Measurements from ENCODE around the gene GFOD2.
A peak's percentile ranks its signal among the peaks of the same experiment; 100 is the strongest.
"Not testable (repeated sequence)": the region's sequence is repeated elsewhere in the genome, so short reads cannot be mapped to it uniquely, and the experiment has no call there.

Gene GFOD2, protein sequence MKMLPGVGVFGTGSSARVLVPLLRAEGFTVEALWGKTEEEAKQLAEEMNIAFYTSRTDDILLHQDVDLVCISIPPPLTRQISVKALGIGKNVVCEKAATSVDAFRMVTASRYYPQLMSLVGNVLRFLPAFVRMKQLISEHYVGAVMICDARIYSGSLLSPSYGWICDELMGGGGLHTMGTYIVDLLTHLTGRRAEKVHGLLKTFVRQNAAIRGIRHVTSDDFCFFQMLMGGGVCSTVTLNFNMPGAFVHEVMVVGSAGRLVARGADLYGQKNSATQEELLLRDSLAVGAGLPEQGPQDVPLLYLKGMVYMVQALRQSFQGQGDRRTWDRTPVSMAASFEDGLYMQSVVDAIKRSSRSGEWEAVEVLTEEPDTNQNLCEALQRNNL

GRCh38 chr16:67719048-67719777 is at the start of gene GFOD2:
Gene GFOD2 (minus strand): TSS chr16:67719316. CDS start chr16:67685715, 33,601 bp downstream.
- DNase-seq (ENCODE audit: low spot score): peak; percentile 97

GRCh38 chr16:67767953-67768352 is 48.8 kb upstream of the GFOD2 start:
- DNase-seq (ENCODE audit: low spot score): no peak

DNA sequence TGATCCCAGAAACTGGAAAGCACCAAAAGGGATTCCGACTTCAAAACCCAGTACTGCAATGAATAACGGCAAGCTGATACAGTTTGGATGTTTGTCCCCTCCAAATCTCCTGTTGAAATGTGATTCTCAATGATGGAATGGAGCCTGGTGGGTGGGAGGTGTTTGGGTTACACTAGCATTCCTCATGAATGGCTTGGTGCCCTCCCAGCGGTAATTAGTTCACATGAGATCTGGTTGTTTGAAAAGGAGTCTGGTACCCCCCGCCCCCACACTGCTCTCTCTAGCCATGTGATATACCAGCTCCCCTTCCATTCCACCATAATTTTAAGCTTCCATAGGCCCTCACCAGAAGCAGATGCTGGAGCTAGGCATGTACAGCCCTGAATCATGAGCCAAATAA is 47.2 kb upstream of the GFOD2 start:
- DNase-seq (ENCODE audit: low spot score): no peak

- no peak for DNase-seq (ENCODE audit: low spot score)
These were observed 45.1 kb upstream of the GFOD2 start for GRCh38 chr16:67764158-67764667.

- no peak for DNase-seq (ENCODE audit: low spot score)
These were observed 44.0 kb upstream of the GFOD2 start for GRCh38 chr16:67763066-67763465.

GRCh38 chr16:67762385-67762784 is 43.3 kb upstream of the GFOD2 start:
- DNase-seq (ENCODE audit: low spot score): no peak

DNA sequence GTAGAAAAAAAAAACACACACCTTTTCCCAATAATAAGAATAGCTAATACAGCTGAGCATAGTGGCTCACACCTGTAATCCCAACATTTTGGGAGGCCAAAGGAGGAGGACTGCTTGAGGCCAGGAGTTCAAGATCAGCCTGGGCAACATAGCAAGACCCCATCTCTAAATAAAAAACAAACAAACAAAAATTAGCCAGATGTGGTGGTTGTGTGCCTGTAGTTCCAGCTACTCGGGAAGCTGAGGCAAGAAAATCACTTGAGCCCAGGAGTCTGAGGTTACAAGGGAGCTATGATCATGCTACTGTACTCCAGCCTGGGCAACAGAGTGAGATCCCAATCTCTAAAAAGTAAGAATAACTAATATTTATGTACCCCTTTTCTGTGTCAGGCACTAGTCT is 42.8 kb upstream of the GFOD2 start:
- no peak for DNase-seq (ENCODE audit: low spot score)

GRCh38 chr16:67760956-67761230 is 41.8 kb upstream of the GFOD2 start:
- DNase-seq (ENCODE audit: low spot score): no peak

- DNase-seq (ENCODE audit: low spot score): no peak
These were observed 41.3 kb upstream of the GFOD2 start for GRCh38 chr16:67760206-67760955.

GRCh38 chr16:67758966-67759365 is 39.9 kb upstream of the GFOD2 start:
- no peak for DNase-seq (ENCODE audit: low spot score)

DNA sequence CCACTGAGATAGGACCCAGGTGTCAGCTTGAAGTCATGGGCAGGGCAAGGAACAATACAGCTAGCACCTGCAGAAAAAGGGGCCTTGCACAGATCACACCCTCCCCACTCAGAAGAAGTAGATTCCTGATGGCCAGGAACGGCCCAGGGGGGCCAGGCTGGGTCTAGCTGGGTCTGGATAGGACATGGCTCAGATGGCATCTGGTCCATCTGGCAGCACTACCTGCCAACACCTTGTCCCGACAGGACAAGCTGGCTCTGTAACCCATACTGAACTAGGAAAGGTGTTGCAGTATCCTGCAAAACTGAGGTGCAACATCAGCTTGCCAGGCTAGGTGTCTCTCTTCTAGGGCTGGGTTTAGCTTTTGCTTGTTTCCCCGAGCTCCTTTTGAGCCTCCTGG is 38.9 kb upstream of the GFOD2 start:
- DNase-seq (ENCODE audit: low spot score): no peak

DNA sequence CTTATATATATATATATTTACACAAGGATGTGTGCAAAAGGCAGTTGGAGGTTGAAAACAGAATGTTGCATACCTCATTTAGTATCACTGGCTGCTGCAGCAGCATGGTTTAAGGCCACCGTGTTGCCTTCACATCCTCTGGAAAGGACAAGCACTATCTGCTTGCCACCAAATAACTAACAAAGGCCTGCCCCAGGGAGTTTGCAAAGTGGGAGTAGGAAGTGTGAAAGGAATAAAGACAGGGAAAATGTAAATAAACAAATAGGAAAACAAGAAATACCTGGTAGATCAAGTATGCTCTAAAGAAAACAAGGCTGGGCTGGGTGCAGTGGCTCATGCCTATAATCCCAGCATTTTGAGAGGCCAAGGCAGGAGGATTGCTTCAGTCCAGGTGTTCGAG is 33.5 kb upstream of the GFOD2 start:
- DNase-seq (ENCODE audit: low spot score): no peak

DNA sequence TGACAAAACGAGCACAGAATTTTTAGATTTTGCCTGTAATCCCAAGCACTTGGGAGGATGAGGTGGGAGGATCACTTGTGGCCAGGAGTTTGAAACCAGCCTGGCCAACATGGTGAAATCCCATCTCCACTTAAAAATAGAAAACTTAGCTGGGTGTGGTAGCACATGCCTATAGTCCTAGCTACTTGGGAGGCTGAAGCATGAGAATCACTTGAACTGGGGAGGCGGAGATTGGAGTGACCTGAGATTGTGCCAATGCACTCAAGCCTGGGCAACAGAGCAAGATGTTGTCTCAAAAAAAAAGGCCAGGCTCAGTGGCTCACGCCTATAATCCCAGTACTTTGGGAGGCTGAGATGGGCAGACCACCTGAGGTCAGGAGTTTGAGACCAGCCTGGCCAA is 32.2 kb upstream of the GFOD2 start:
- DNase-seq (ENCODE audit: low spot score): not testable (repeated sequence)

GRCh38 chr16:67750466-67750865 is 31.4 kb upstream of the GFOD2 start:
- no peak for DNase-seq (ENCODE audit: low spot score)

- no peak for DNase-seq (ENCODE audit: low spot score)
These were observed 30.4 kb upstream of the GFOD2 start for GRCh38 chr16:67749436-67750078.

DNA sequence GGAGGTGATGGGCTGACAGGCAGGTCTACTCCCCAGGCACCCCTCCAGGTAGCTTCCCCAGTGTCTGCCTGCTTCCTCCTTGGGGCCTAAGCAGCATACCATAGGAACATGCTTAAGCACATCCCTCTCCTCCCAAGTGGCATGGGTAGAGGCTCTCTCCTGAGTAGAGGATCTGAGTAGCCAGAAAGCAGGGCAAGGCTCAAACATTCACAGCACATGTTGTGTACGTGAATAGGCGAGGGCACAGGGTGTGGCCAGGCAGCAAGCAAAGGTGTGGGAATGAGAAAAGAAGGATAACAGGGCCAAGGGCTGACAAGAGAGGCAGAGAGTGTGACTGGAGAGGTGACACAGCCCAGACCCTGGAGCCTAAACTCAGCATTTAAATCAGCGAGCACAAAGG is 29.7 kb upstream of the GFOD2 start:
- DNase-seq (ENCODE audit: low spot score): no peak

DNA sequence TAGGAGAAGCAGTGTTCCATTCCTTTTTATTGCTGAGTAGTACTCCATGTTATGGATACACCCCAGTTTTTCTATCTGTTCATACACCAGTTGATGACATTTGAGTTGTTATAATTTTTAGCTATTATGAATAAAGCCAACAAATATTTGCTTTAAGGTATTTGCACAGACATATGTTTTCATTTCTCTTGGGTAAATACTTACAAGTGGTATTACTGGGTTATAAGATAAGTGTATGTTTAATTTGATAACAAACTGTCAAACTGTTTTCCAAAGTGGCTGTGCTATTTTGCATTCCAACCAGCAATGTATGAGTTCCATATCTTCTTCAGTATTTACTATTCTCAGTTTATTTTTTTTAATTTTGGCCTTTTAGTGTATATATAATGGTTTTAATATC is 27.7 kb upstream of the GFOD2 start:
- DNase-seq (ENCODE audit: low spot score): no peak

- DNase-seq (ENCODE audit: low spot score): no peak
These were observed 22.0 kb upstream of the GFOD2 start for GRCh38 chr16:67741118-67741517.

- DNase-seq (ENCODE audit: low spot score): no peak
These were observed 21.3 kb upstream of the GFOD2 start for GRCh38 chr16:67740391-67740790.

DNA sequence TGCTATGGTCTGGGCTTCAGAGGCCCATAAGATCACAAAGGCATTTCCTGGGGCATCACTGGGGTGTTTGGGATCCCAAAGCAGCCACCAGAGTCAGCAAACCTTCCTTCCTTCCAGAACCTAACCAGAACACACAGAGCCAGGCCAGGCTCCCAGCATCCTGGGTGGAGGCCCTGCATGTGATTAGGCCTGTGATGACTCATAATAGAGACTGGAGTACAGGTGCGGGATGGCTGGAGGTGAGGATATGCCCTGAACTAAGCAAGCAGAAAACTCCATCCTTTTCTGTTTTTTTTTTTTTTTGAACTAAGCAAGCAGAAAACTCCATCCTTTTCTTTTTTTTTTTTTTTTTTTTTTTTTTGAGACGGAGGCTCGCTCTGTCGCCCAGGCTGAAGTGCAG is 17.7 kb upstream of the GFOD2 start:
- no peak for DNase-seq (ENCODE audit: low spot score)

GRCh38 chr16:67734731-67735201 is 15.7 kb upstream of the GFOD2 start:
- no peak for DNase-seq (ENCODE audit: low spot score)

All from CD4-positive, alpha-beta T cell treated with Interleukin-2 at 100 ng/mL for 4 hours (primary cell).